H1 (cell line): ENCODE results near the gene FXYD3. TPM values are rescaled to one million over a fixed set of nuclear protein-coding genes. Genes with fewer than 3 reads are reported as not detected.
A peak's percentile ranks its signal among the peaks of the same experiment; 100 is the strongest.

Experiments used
- CTCF ChIA-PET: fragments of 300-600 bp; sonication (Branson Sonifier 250); formaldehyde crosslinking; loops from one replicate; lab custom pipeline; 2021; ENCODE audit not compliant: partially characterized antibody; lab: Charles Lee
- POLR2A ChIA-PET: fragments of 300-600 bp; sonication (Branson Sonifier 250); formaldehyde crosslinking; loops from one replicate; lab custom pipeline; 2021; ENCODE audit warnings: inconsistent platforms; ENCODE audit not compliant: partially characterized antibody; lab: Charles Lee
- DNase-seq, 2 experiments: peaks; one replicate each; pipeline versions ENCODE4 v3.0.0 to v3.0.0-alpha.2; 2010 to 2022; ENCODE audit warnings: low spot score in 2 of 2, low read depth in 1 of 2, mixed read lengths in 1 of 2
- FAIRE-seq: peaks from 2 replicates; lab custom pipeline; 2011; peaks lifted over from hg19 to GRCh38; lab: Jason Lieb, UNC
- H2AFZ ChIP-seq: 2 replicates; pipeline ENCODE4 v1.8.1; 2012; ENCODE audit warnings: low read length, inconsistent platforms
- H2AK5ac ChIP-seq: 2 replicates; pipeline ENCODE4 v1.6.1; 2013; ENCODE audit warnings: low read depth, low read length
- H2BK120ac ChIP-seq: replicated peaks from 2 replicates; pipeline ENCODE3; 2013; ENCODE audit warnings: low read depth, low read length, inconsistent platforms
- H2BK12ac ChIP-seq: 2 replicates; pipeline ENCODE4 v1.6.1; 2013; ENCODE audit warnings: low read depth, low read length
- H2BK15ac ChIP-seq: 2 replicates; pipeline ENCODE4 v1.6.1; 2013; ENCODE audit warnings: low read length
- H2BK20ac ChIP-seq: 2 replicates; pipeline ENCODE4 v1.6.1; 2013; ENCODE audit warnings: low read length
- H2BK5ac ChIP-seq: 2 replicates; pipeline ENCODE4 v1.6.1; 2013; ENCODE audit warnings: low read depth, low read length
- H3K14ac ChIP-seq: 2 replicates; pipeline ENCODE4 v1.6.1; 2013; ENCODE audit warnings: inconsistent platforms; ENCODE audit not compliant: insufficient read length
- H3K18ac ChIP-seq: 2 replicates; pipeline ENCODE4 v1.6.1; 2013; ENCODE audit warnings: low read length; ENCODE audit errors: extremely low read depth
- H3K23ac ChIP-seq: 2 replicates; pipeline ENCODE4 v1.6.1; 2013; ENCODE audit warnings: inconsistent platforms; ENCODE audit not compliant: insufficient read length
- H3K23me2 ChIP-seq: 2 replicates; pipeline ENCODE4 v1.6.1; 2013; ENCODE audit warnings: low read depth, low read length
- H3K27ac ChIP-seq: 2 replicates; pipeline ENCODE4 v1.6.1; 2011; ENCODE audit warnings: low read depth, low read length, inconsistent platforms
- H3K27me3 ChIP-seq, 4 experiments: replicated peaks in 1 of 4; 1 replicate in 1 of 4; 2 replicates in 3 of 4; pipeline versions ENCODE4 v1.6.1 to v1.8.1; 2011 to 2013; ENCODE audit warnings: low read length in 3 of 4, mild to moderate bottlenecking in 3 of 4, inconsistent platforms in 2 of 4, mixed read lengths in 2 of 4, moderate library complexity in 1 of 4; ENCODE audit not compliant: control insufficient read depth in 3 of 4, insufficient read depth in 3 of 4; ENCODE audit errors: extremely low read depth in 1 of 4
- H3K36me3 ChIP-seq, 4 experiments: 2 replicates each; pipeline versions ENCODE4 v1.6.1 to v1.8.1; 2011 to 2013; ENCODE audit warnings: mild to moderate bottlenecking in 4 of 4, low read length in 3 of 4, moderate library complexity in 2 of 4, control low read depth in 1 of 4, inconsistent platforms in 1 of 4; ENCODE audit not compliant: insufficient read depth in 4 of 4, control insufficient read depth in 2 of 4
- H3K4ac ChIP-seq: replicated peaks from 2 replicates; pipeline ENCODE3; 2013; ENCODE audit warnings: low read length, low read depth, mixed read lengths, inconsistent platforms; ENCODE audit not compliant: insufficient read length
- H3K4me1 ChIP-seq, 4 experiments: replicated peaks in 1 of 4; 1 replicate in 1 of 4; 2 replicates in 3 of 4; pipeline versions ENCODE4 v1.6.1 to v1.8.1; 2011 to 2013; ENCODE audit warnings: low read length in 3 of 4, inconsistent platforms in 2 of 4, mixed read lengths in 1 of 4; ENCODE audit not compliant: insufficient read depth in 4 of 4, control insufficient read depth in 3 of 4
- H3K4me2 ChIP-seq, 2 experiments: 2 replicates each; pipeline versions ENCODE4 v1.6.1 to v1.8.1; 2011 to 2013; ENCODE audit warnings: low read depth in 2 of 2, low read length in 2 of 2, control low read depth in 1 of 2, inconsistent platforms in 1 of 2, mild to moderate bottlenecking in 1 of 2; ENCODE audit not compliant: insufficient read depth in 1 of 2
- H3K4me3 ChIP-seq, 4 experiments: fragments of 200-600, 300-600 bp in 1 of 4; sonication (generic), shearing (Covaris generic), sonication (Bioruptor Twin) in 1 of 4; 2 replicates each; pipeline versions ENCODE4 v1.5.1 to v1.8.1; 2011 to 2016; ENCODE audit warnings: low read length in 4 of 4, low read depth in 3 of 4, control low read depth in 2 of 4, inconsistent platforms in 2 of 4, mild to moderate bottlenecking in 2 of 4, mixed read lengths in 1 of 4, moderate library complexity in 1 of 4; ENCODE audit not compliant: insufficient read depth in 2 of 4; ENCODE audit errors: extremely low read depth in 1 of 4
- H3K56ac ChIP-seq: replicated peaks from 2 replicates; pipeline ENCODE3; 2013; ENCODE audit warnings: low read depth, mild to moderate bottlenecking, mixed read lengths, low read length, inconsistent platforms; ENCODE audit not compliant: insufficient read length
- H3K79me1 ChIP-seq: 2 replicates; pipeline ENCODE4 v1.6.1; 2013; ENCODE audit warnings: low read depth, low read length, control low read depth
- H3K79me2 ChIP-seq, 2 experiments: 2 replicates each; pipeline versions ENCODE4 v1.6.1 to v1.8.1; 2012 to 2013; ENCODE audit warnings: low read length in 2 of 2, mild to moderate bottlenecking in 2 of 2, inconsistent platforms in 1 of 2; ENCODE audit not compliant: insufficient read depth in 2 of 2, control insufficient read depth in 1 of 2
- H3K9ac ChIP-seq, 4 experiments: replicated peaks in 1 of 4; 1 replicate in 1 of 4; 2 replicates in 3 of 4; pipeline versions ENCODE4 v1.6.1 to v1.8.1; 2011 to 2013; ENCODE audit warnings: low read depth in 3 of 4, low read length in 3 of 4, control low read depth in 2 of 4, mild to moderate bottlenecking in 2 of 4, moderate library complexity in 2 of 4, inconsistent platforms in 1 of 4; ENCODE audit errors: extremely low read depth in 1 of 4
- H3K9me3 ChIP-seq, 2 experiments: 2 replicates each; pipeline versions ENCODE4 v1.6.1 to v1.8.1; 2012 to 2013; ENCODE audit warnings: mild to moderate bottlenecking in 2 of 2, moderate library complexity in 2 of 2, control low read depth in 1 of 2, inconsistent platforms in 1 of 2, low read depth in 1 of 2, low read length in 1 of 2, mixed read lengths in 1 of 2; ENCODE audit not compliant: insufficient read depth in 2 of 2
- H4K20me1 ChIP-seq, 2 experiments: replicated peaks in 1 of 2; 2 replicates each; pipeline versions ENCODE3 to v1.8.1; 2011 to 2013; ENCODE audit warnings: inconsistent platforms in 2 of 2, low read length in 2 of 2, mild to moderate bottlenecking in 1 of 2; ENCODE audit not compliant: insufficient read depth in 2 of 2, control insufficient read depth in 1 of 2
- H4K5ac ChIP-seq: 2 replicates; pipeline ENCODE4 v1.6.1; 2013; ENCODE audit warnings: low read length, low read depth, mixed read lengths, inconsistent platforms; ENCODE audit not compliant: insufficient read length
- H4K8ac ChIP-seq: 2 replicates; pipeline ENCODE4 v1.8.0; 2013; ENCODE audit warnings: mild to moderate bottlenecking, moderate library complexity, low read length, inconsistent platforms; ENCODE audit not compliant: insufficient read depth; ENCODE audit errors: extremely low read depth
- H4K91ac ChIP-seq: replicated peaks from 2 replicates; pipeline ENCODE3; 2013; ENCODE audit warnings: low read length, mixed read lengths, inconsistent platforms; ENCODE audit not compliant: insufficient read length
- ATF3 ChIP-seq: IDR thresholded peaks from 2 replicates; pipeline ENCODE4 v1.6.1; 2011; ENCODE audit warnings: low read depth, mild to moderate bottlenecking, low read length; ENCODE audit not compliant: insufficient read depth
- CTBP2 ChIP-seq: IDR thresholded peaks from 2 replicates; pipeline ENCODE4 v1.7.0; 2011; ENCODE audit warnings: borderline replicate concordance, mild to moderate bottlenecking, moderate library complexity, mixed read lengths, low read length; ENCODE audit not compliant: insufficient read depth, insufficient read length
- KDM4A ChIP-seq: IDR thresholded peaks from one replicate; pipeline ENCODE4 v1.7.1; 2012; ENCODE audit warnings: low read depth, mild to moderate bottlenecking, moderate library complexity, low read length, inconsistent platforms; ENCODE audit not compliant: severe bottlenecking
- MAX ChIP-seq: IDR thresholded peaks from 2 replicates; pipeline ENCODE4 v1.6.1; 2012; ENCODE audit warnings: inconsistent platforms
- RXRA ChIP-seq: IDR thresholded peaks from 2 replicates; pipeline ENCODE4 v1.6.1; 2011; ENCODE audit warnings: low read depth, mild to moderate bottlenecking, low read length, moderate library complexity; ENCODE audit not compliant: insufficient read depth
- SIN3A ChIP-seq, 2 experiments: IDR thresholded peaks in 1 of 2; conservative IDR thresholded peaks in 1 of 2; 2 replicates each; pipeline ENCODE4 v1.6.1; 2011 to 2012; ENCODE audit warnings: low read length in 2 of 2, improper control_type of control experiment in 1 of 2, low read depth in 1 of 2, mild to moderate bottlenecking in 1 of 2
- TAF1 ChIP-seq: IDR thresholded peaks from 2 replicates; pipeline ENCODE4 v1.6.1; 2011; ENCODE audit warnings: mild to moderate bottlenecking, low read depth, low read length
- WGBS, 2 experiments: shearing (Covaris generic) in 1 of 2; methylation state at CpG; one replicate each; pipeline versions ENCODE4 v1.1.6 to v1.1.7; 2013 to 2015; ENCODE audit warnings: low lambda C conversion rate in 2 of 2, mixed read lengths in 2 of 2, inconsistent platforms in 1 of 2, low coverage in 1 of 2, missing lambda C conversion rate in 1 of 2; ENCODE audit not compliant: insufficient replicate concordance in 2 of 2, insufficient coverage in 1 of 2, insufficient read length in 1 of 2; ENCODE audit errors: extremely low coverage in 1 of 2, missing lambda C conversion rate in 1 of 2; 5-methylcytosine and 5-hydroxymethylcytosine counted together
- polyA plus RNA-seq, 7 experiments: library from polyadenylated mRNA; depleted of rRNA in 3 of 7; stranded (reverse) in 5 of 7; unstranded in 2 of 7; fragments of >200 nt in 5 of 7; fragments of 200-250 nt in 2 of 7; gene quantifications; 1 replicate in 5 of 7; 2 replicates in 1 of 7; 4 replicates in 1 of 7; pipeline versions ENCODE4 v1.2.1 to v1.2.3, GENCODE V29; 2011 to 2013; ENCODE audit warnings: missing spikeins in 2 of 7, mixed read lengths in 2 of 7
- total RNA-seq: library from RNA; stranded (reverse); fragmentation: NEBNext Ultra II Directional; extraction: Animal tissue kit (Norgen Biotek cat#: 25700); gene quantifications from 2 replicates; pipeline ENCODE4 v1.2.1, GENCODE V29; 2021

FXYD3 gene
- total and polyA plus RNA-seq, 2 of the 8 experiments (the other 6 are each of a cell fraction or from before 2014, with no cell fraction given), result 0.33 TPM; not detected in 1

- H3K14ac ChIP-seq, result peak within 1 kb of the TSS; percentile 13
- peaks cover 4 to 28% (median 19%) of the 10 kb centered on the region in 4 experiments for H3K4me1 ChIP-seq
- peak within 1 kb of the TSS; percentile 38; the same call in 1 of the 2 replicates for H2AFZ ChIP-seq
- peaks cover 1 to 5% of the 10 kb centered on the region in 2 experiments for H4K20me1 ChIP-seq
- H3K56ac ChIP-seq, result peak within 1 kb of the TSS; percentile 63
- no peak within 1 kb of the TSS for H2AK5ac ChIP-seq
- peak within 1 kb of the TSS; percentile 78 for H4K5ac ChIP-seq
- peak within 1 kb of the TSS; percentile 57 for H2BK120ac ChIP-seq
- H3K23ac ChIP-seq, result no peak within 1 kb of the TSS
- H3K9me3 ChIP-seq, result no peaks in the 10 kb centered on the region
- H2BK20ac ChIP-seq, result peak within 1 kb of the TSS; percentile 15; the same call in 1 of the 2 replicates
- peak within 1 kb of the TSS; percentile 92 for H4K91ac ChIP-seq
- peak in 1 of 2 experiments; percentile 72 for DNase-seq
- peaks cover 2 to 20% (median 10%) of the 10 kb centered on the region in 4 experiments; a peak in 6 of 8 replicates for H3K36me3 ChIP-seq
- POLR2A ChIA-PET, result interaction anchor here (0.7 to 5.6 kb wide), 16 partner anchors 9 to 113 kb away, joined by 3 to 67 read pairs (median 6); partner anchors contain the start of genes FXYD7, LGI4 and USF2
- peak within 1 kb of the TSS in 3 of 4 experiments; percentile 31 to 42 (median 34); a peak in 5 of 7 replicates for H3K9ac ChIP-seq
- peaks cover 6% of the 10 kb centered on the region for H3K79me1 ChIP-seq
- peaks cover 0 to 5% (median 3%) of the 10 kb centered on the region in 4 experiments; a peak in 3 of 7 replicates for H3K27me3 ChIP-seq
- peak within 1 kb of the TSS; percentile 89; the same call in 1 of the 2 replicates for H2BK5ac ChIP-seq
- 2% methylated on average over 46 of the region's 49 CpGs; no CpG with 5 or more reads in 1 of the 2 experiments for WGBS, 2 experiments
- H3K4ac ChIP-seq, result peak within 1 kb of the TSS; percentile 69
- H3K23me2 ChIP-seq, result peaks cover 9% of the 10 kb centered on the region; the same call in 1 of the 2 replicates
- H3K18ac ChIP-seq, result peak within 1 kb of the TSS; percentile 95
- H3K4me2 ChIP-seq, result peak within 1 kb of the TSS; percentile 82 to 91
- H3K79me2 ChIP-seq, result peaks cover 0 to 11% of the 10 kb centered on the region in 2 experiments; a peak in 1 of 4 replicates
- H4K8ac ChIP-seq, result peak within 1 kb of the TSS; percentile 78
- peak within 1 kb of the TSS; percentile 68 to 80 (median 74) for H3K4me3 ChIP-seq
- CTCF ChIA-PET, result interaction anchor here (0.5 to 4.3 kb wide), 28 partner anchors 8 to 1445 kb away, joined by 3 to 60 read pairs (median 6); partner anchors contain the start of gene FXYD7
- peak within 1 kb of the TSS; percentile 21; the same call in 1 of the 2 replicates for H3K27ac ChIP-seq
- H2BK12ac ChIP-seq, result peak within 1 kb of the TSS; percentile 86; the same call in 1 of the 2 replicates
- peak within 1 kb of the TSS; percentile 77; the same call in 1 of the 2 replicates for H2BK15ac ChIP-seq
- FAIRE-seq, result no peak
- TF ChIP-seq MAX (peak; percentile 40), CTBP2 (peak; percentile 80), SIN3A (conservative IDR thresholded peaks at IDR 0.05 in 1 of 2, IDR thresholded peaks at IDR 0.05 in 1 of 2; ENCODE audit: low read depth in 1 of 2, low read length in 2 of 2) (0 out of 4 replicates have a peak, but pooled peaks of 1 of the 2 experiments have one; percentile 31), ATF3 (no peak), KDM4A (peak; percentile 60), TAF1 (peak; percentile 12; the same call in 1 of the 2 replicates), RXRA (no peak)
Observed at GRCh38 chr19:35154525-35155406, 39.1 kb downstream of the FXYD3 start, which contains the start of gene FXYD5. Gene FXYD5, plus strand, starts transcription at chr19:35154735. Its CDS starts 816 bp downstream, at chr19:35155551.
